BLaER1 treated with 17β-estradiol and CSF1 and Interleukin-3, amounts not matched to agents 10 nM and 100 nM (cell line): Measurements from ENCODE around the gene ACTL8.

ENCODE experiments used
- H3K27ac ChIP-seq, 11 experiments: shearing (Covaris generic); formaldehyde crosslinking; 2 replicates each; pipeline ENCODE4 v1.8.1; 2022
- H3K27me3 ChIP-seq, 11 experiments: shearing (Covaris generic); formaldehyde crosslinking; 2 replicates each; pipeline ENCODE4 v1.8.1; 2022
- H3K36me3 ChIP-seq, 11 experiments: shearing (Covaris generic); formaldehyde crosslinking; 2 replicates each; pipeline ENCODE4 v1.8.1; 2022
- H3K4me1 ChIP-seq, 10 experiments: shearing (Covaris generic); formaldehyde crosslinking; 2 replicates each; pipeline ENCODE4 v1.8.1; 2022
- H3K4me2 ChIP-seq, 11 experiments: shearing (Covaris generic); formaldehyde crosslinking; 2 replicates each; pipeline ENCODE4 v1.8.1; 2022
- H3K4me3 ChIP-seq, 10 experiments: shearing (Covaris generic); formaldehyde crosslinking; 2 replicates each; pipeline ENCODE4 v1.8.1; 2022
- H3K9ac ChIP-seq, 11 experiments: shearing (Covaris generic); formaldehyde crosslinking; 2 replicates each; pipeline ENCODE4 v1.8.1; 2022
- H3K9me3 ChIP-seq, 11 experiments: shearing (Covaris generic); formaldehyde crosslinking; replicated peaks in 1 of 11; 2 replicates each; pipeline ENCODE4 v1.8.1; 2022
- H4K20me1 ChIP-seq, 11 experiments: shearing (Covaris generic); formaldehyde crosslinking; 2 replicates each; pipeline ENCODE4 v1.8.1; 2022
- Cebpa-rat ChIP-seq, 11 experiments: shearing (Covaris generic); IDR thresholded peaks; 2 replicates each; pipeline ENCODE4 v1.8.1; 2022

The ACTL8 gene

DNA sequence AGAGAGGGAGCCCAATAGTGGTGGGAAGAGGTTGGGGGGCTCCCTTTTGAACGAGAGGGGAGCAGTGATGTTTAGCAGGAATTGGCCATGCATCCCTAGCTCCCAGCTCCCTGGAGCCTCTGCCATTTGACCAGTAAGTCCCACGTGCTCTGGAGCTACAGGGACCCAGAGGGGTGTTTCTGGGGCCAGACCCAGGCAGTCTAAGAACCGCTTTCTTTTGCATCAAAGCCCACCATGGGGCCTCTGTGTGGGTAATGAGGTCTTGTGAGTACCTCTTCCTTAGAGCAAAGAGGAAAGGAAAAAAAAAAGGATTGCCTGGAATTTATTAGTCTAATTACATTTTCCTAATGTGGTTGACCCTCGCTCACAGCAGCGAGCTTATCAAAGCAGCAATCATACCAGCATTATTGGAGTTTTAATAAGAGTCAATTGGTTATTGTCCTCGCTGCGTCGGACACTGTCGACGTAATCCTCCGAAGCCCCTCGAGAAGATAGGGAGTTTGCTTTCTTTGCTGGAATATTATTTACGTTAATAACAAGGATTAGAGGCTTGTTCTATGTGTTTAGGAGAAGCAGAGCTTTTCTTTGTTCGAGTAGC lies 17.6 kb downstream of the ACTL8 start:
- Histone ChIP-seq H3K27ac (no peak overlapping the region), H3K4me2 (no peak overlapping the region), H3K9me3 (no peaks in the 10 kb centered on the region), H3K4me1 (no peaks in the 10 kb centered on the region), H3K27me3 (no peaks in the 10 kb centered on the region), H3K36me3 (no peaks in the 10 kb centered on the region), H4K20me1 (no peaks in the 10 kb centered on the region; a peak in 1 of 22 replicates), H3K4me3 (no peak overlapping the region), H3K9ac (no peak overlapping the region)
- TF ChIP-seq Cebpa-rat (IDR thresholded peaks at IDR 0.05) = no peak

DNA sequence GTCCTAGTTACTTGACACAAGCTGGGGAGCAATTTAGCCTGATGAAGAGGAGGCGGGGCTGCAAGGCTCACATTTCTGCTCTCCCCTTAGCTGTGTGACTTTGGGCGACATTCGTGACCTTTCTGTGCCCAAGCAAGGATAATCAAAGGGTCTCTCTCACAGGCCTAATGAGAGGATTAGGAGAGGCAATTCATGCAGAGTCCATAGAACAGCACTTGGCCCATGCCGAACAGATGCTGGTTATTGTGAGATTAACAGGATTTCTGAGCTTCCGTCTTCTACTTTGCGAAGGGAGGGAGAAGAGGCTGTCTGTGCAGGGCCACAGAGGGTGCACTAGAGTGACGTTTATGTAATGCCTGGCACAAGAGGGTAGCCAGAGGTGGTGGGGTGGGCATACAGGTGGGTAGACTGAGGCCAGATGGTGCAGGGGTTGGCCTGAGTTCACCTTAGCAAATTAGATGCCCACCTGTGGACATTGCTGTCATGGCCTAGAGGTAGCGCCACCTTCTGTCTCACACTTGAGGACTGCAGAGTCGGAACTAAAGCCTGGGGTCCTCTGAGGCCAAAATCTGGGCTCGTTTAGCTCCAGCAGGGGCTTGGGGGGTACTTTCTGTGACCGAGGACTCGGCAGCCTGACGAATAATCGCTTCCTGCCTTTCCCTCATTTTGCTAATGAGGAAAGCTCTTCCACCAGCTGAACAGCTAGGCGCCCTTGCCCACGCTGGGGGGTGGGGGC lies 18.6 kb downstream of the ACTL8 start:
- no peak for TF ChIP-seq Cebpa-rat (IDR thresholded peaks at IDR 0.05)
- Histone ChIP-seq H3K4me2 (no peak overlapping the region), H3K4me3 (no peak overlapping the region), H3K27me3 (no peaks in the 10 kb centered on the region), H3K27ac (no peak overlapping the region), H3K36me3 (no peaks in the 10 kb centered on the region), H3K9me3 (no peaks in the 10 kb centered on the region), H3K9ac (no peak overlapping the region), H4K20me1 (no peaks in the 10 kb centered on the region; a peak in 1 of 22 replicates), H3K4me1 (no peaks in the 10 kb centered on the region)

DNA sequence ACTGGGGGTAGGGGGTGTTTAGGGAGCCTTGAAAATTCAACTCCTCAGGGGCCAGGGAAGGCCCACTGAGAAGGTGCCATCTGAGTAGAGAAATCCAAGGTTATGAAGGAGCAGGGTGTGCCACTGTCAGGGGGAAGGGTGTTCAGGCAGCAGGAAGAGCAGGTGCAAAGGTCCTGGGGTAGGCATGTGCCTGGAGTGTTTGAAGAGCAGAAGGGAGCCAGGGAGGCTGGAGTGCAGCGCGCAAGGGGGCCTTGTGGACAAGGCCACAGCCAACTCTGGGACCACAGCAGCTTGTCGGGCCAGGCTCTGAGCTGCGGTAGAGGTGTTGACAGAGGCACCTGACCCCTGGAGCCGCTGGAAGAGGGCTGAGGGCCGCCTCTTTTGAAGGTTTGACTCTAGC lies 19.3 kb downstream of the ACTL8 start:
- no peak overlapping the region for H3K9ac ChIP-seq
- H3K4me3 ChIP-seq = no peak overlapping the region
- H4K20me1 ChIP-seq = no peaks in the 10 kb centered on the region; a peak in 1 of 22 replicates
- H3K4me2 ChIP-seq = no peak overlapping the region
- no peak for TF ChIP-seq Cebpa-rat (IDR thresholded peaks at IDR 0.05)
- no peaks in the 10 kb centered on the region for H3K9me3 ChIP-seq
- H3K4me1 ChIP-seq = no peaks in the 10 kb centered on the region
- H3K36me3 ChIP-seq = no peaks in the 10 kb centered on the region
- H3K27ac ChIP-seq = no peak overlapping the region
- no peaks in the 10 kb centered on the region for H3K27me3 ChIP-seq

DNA sequence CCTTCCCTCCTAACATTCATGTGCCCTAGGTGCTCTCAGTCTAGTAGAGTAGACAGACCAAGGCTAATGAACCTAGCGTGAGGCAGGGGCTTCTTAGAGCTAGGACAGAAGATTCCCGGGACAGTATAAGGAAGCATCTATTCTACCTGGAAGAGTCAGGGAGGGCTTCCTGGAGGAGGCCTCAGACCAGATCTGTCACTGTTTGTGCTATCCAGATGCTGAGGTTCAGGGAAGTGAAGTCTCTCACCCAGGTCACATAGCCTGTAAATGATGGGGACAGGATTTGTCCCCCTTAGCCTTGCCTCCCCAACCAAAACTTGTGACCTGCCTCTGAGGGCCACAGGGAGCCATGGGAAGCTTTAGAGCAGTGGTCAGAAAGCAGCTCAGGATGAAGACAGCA lies 20.7 kb downstream of the ACTL8 start:
- no peaks in the 10 kb centered on the region for H3K4me1 ChIP-seq
- no peaks in the 10 kb centered on the region; a peak in 1 of 22 replicates for H4K20me1 ChIP-seq
- H3K4me3 ChIP-seq = no peak overlapping the region
- no peaks in the 10 kb centered on the region for H3K27me3 ChIP-seq
- no peak for TF ChIP-seq Cebpa-rat (IDR thresholded peaks at IDR 0.05)
- no peaks in the 10 kb centered on the region for H3K9me3 ChIP-seq
- H3K4me2 ChIP-seq = no peak overlapping the region
- H3K27ac ChIP-seq = no peak overlapping the region
- no peaks in the 10 kb centered on the region for H3K36me3 ChIP-seq
- H3K9ac ChIP-seq = no peak overlapping the region

DNA sequence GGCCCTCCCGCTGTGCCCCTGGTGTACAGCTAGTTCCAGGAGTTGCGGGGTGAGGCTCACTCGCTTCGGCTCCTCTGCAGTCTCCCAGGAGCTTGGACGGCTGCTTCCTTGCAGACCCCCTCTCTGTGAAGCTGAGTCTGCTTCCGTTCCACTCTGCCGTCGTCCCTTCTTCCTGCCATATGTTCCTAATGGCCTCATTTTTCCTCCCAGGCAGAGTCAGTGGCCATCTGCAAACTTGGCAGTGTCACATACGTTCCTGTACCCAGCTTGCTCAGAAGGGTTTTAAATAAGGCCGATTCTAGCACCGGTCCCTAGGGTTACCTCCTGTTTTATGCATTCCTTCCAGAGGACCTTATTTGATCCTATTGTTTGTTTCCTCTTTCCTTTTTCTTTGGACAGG lies 21.3 kb downstream of the ACTL8 start:
- TF ChIP-seq Cebpa-rat (IDR thresholded peaks at IDR 0.05) = no peak
- H3K27ac ChIP-seq = no peak overlapping the region

DNA sequence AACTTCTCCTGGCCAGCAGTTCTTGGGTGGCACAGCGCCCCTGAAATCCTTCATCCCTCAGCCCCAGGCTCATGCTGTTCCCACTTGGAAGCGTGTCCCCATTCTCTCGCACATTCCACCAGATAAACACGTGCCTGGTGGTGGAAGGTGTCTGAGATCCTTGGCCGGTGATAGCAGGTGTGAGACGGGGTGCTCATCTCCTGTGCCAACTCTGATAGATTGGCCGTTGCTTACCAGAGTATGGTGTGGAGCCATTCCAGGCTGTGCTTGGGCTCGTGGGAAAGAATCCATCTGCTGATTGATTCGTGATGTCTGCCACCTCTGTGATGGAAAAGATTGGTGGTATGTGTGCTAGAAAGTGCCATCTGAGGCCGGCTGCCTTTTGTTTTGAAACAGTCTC lies 22.2 kb downstream of the ACTL8 start:
- no peak overlapping the region for H3K9ac ChIP-seq
- H3K4me2 ChIP-seq = no peak overlapping the region
- TF ChIP-seq Cebpa-rat (IDR thresholded peaks at IDR 0.05) = no peak
- no peaks in the 10 kb centered on the region for H3K4me1 ChIP-seq
- no peak overlapping the region for H3K4me3 ChIP-seq
- H3K36me3 ChIP-seq = no peaks in the 10 kb centered on the region
- H3K27me3 ChIP-seq = no peaks in the 10 kb centered on the region
- no peak overlapping the region for H3K27ac ChIP-seq
- no peaks in the 10 kb centered on the region; a peak in 1 of 22 replicates for H4K20me1 ChIP-seq
- H3K9me3 ChIP-seq = no peaks in the 10 kb centered on the region

More for the DNA sequence above, 21.3 kb downstream of the ACTL8 start:
- Histone ChIP-seq H4K20me1 (no peaks in the 10 kb centered on the region; a peak in 1 of 22 replicates), H3K36me3 (no peaks in the 10 kb centered on the region), H3K4me3 (no peak overlapping the region), H3K9ac (no peak overlapping the region), H3K9me3 (no peaks in the 10 kb centered on the region), H3K27me3 (no peaks in the 10 kb centered on the region), H3K4me1 (no peaks in the 10 kb centered on the region), H3K4me2 (no peak overlapping the region)

DNA sequence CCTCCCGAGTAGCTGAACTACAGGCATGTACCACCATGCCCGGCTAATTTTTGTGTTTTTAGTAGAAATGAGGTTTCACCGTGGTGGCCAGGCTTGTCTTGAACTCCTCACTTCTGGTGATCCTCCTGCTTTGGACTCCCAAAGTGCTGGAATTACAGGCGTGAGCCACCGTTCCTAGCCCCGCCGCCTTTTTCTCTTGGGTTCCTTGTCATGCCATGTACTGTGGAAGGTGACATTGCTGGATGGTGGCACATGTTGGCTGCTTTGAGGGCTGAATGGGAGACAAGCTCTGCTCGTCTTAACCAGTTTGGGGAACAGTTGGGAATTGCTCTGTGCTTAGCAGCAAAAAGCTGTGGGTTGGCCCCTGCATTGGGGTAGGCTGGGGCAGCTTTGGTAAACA lies 22.7 kb downstream of the ACTL8 start:
- no peaks in the 10 kb centered on the region for H3K36me3 ChIP-seq
- H3K27me3 ChIP-seq = no peaks in the 10 kb centered on the region
- no peak overlapping the region for H3K9ac ChIP-seq
- H3K4me3 ChIP-seq = no peak overlapping the region
- no peak for TF ChIP-seq Cebpa-rat (IDR thresholded peaks at IDR 0.05)
- H3K27ac ChIP-seq = no peak overlapping the region
- H3K9me3 ChIP-seq = no peaks in the 10 kb centered on the region
- no peak overlapping the region for H3K4me2 ChIP-seq
- no peaks in the 10 kb centered on the region; a peak in 1 of 22 replicates for H4K20me1 ChIP-seq
- no peaks in the 10 kb centered on the region for H3K4me1 ChIP-seq

DNA sequence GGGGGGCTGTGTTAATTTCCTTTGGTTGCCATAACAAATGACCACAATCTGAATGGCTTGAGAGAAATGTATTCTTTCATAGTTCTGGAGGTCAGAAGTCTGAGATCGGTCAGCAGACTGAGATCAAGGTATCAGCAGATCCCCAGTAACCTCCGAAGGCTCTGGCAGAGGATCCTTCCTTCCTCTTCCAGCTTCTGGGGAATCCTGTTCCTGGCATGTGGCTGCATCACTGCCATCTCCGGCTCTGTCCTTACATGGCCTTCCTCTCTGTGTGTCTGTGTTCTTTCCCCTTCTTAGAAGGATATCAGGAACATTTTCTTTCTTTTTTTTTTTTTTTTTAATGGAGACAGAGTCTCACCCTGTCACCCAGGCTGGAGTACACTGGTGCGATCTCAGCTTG lies 25.8 kb downstream of the ACTL8 start:
- no peaks in the 10 kb centered on the region for H3K4me1 ChIP-seq
- no peak overlapping the region for H3K4me3 ChIP-seq
- no peaks in the 10 kb centered on the region for H3K36me3 ChIP-seq
- H3K4me2 ChIP-seq = no peak overlapping the region
- no peaks in the 10 kb centered on the region for H3K27me3 ChIP-seq
- no peak overlapping the region for H3K27ac ChIP-seq
- no peak overlapping the region for H3K9ac ChIP-seq
- no peaks in the 10 kb centered on the region for H4K20me1 ChIP-seq
- H3K9me3 ChIP-seq = no peaks in the 10 kb centered on the region
- no peak for TF ChIP-seq Cebpa-rat (IDR thresholded peaks at IDR 0.05)

DNA sequence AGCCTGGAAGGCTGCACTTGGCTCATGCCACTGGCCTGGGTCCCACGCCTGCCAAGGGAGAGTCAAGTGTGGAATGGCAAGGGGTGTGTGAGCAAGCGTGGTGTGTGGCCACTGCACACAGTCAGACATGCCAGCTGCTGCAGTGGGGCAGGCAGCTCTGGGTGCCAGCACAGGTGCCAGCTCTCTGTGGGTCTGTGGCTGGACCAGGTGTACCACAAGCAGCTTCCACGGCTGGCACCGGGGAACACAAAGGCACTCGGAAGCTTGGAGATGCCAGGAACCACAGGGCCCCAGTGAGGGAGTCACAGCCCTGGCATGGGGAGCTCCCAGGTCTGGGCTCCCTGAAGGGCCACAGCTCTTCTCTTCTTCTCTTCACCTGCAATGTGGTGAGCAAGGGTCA lies 34.8 kb downstream of the ACTL8 start:
- H3K27ac ChIP-seq = no peak overlapping the region
- no peak overlapping the region for H3K4me3 ChIP-seq
- H4K20me1 ChIP-seq = no peaks in the 10 kb centered on the region
- peaks cover 0 to 22% (median 8%) of the 10 kb centered on the region in 10 experiments; a peak in 14 of 20 replicates for H3K4me1 ChIP-seq
- no peak for TF ChIP-seq Cebpa-rat (IDR thresholded peaks at IDR 0.05)
- H3K9ac ChIP-seq = no peak overlapping the region
- no peaks in the 10 kb centered on the region for H3K36me3 ChIP-seq
- H3K27me3 ChIP-seq = no peaks in the 10 kb centered on the region
- H3K4me2 ChIP-seq = no peak overlapping the region
- peaks cover 7 to 21% (median 15%) of the 10 kb centered on the region in 11 experiments; a peak in 21 of 22 replicates for H3K9me3 ChIP-seq
